MM.1S (cell line): ENCODE results near the gene PAPPA.

Source experiments
- DNase-seq: peaks from one replicate; pipeline ENCODE4 v3.0.0-alpha.2; 2015
- H2AFZ ChIP-seq: fragments of 300-600 bp; sonication (generic); 2 replicates; pipeline ENCODE4 v1.6.0; 2016; ENCODE audit warnings: antibody characterized with exemption, low read length
- H3F3A ChIP-seq: fragments of 300-600 bp; sonication (generic); 2 replicates; pipeline ENCODE4 v1.6.1; 2016; ENCODE audit warnings: mild to moderate bottlenecking, antibody characterized with exemption, low read length, moderate library complexity, mixed read lengths; ENCODE audit not compliant: insufficient read depth
- H3K27ac ChIP-seq: fragments of 300-600 bp; sonication (generic); 2 replicates; pipeline ENCODE4 v1.5.1; 2016; ENCODE audit warnings: mild to moderate bottlenecking, low read length
- H3K27me3 ChIP-seq: fragments of 300-600 bp; sonication (generic); replicated peaks from 2 replicates; pipeline ENCODE4 v1.6.0; 2016; ENCODE audit warnings: low read length; ENCODE audit not compliant: insufficient read depth
- H3K36me3 ChIP-seq: fragments of 300-600 bp; sonication (generic); replicated peaks from 2 replicates; pipeline ENCODE4 v1.6.1; 2016; ENCODE audit warnings: mild to moderate bottlenecking, low read length, mixed read lengths; ENCODE audit not compliant: insufficient read depth
- H3K4me1 ChIP-seq: fragments of 300-600 bp; sonication (generic); 2 replicates; pipeline ENCODE4 v1.6.1; 2016; ENCODE audit warnings: low read length, mixed read lengths
- H3K4me2 ChIP-seq: fragments of 300-600 bp; sonication (generic); 2 replicates; pipeline ENCODE4 v1.6.0; 2016; ENCODE audit warnings: low read depth, low read length
- H3K4me3 ChIP-seq: fragments of 300-600 bp; sonication (generic); 2 replicates; pipeline ENCODE4 v1.5.1; 2016; ENCODE audit warnings: low read length, mixed read lengths
- H3K79me2 ChIP-seq: fragments of 300-600 bp; sonication (generic); 2 replicates; pipeline ENCODE4 v1.6.1; 2016; ENCODE audit warnings: mixed run types, low read length, mixed read lengths
- H3K9ac ChIP-seq: fragments of 300-600 bp; sonication (generic); 2 replicates; pipeline ENCODE4 v1.6.1; 2016; ENCODE audit warnings: low read length, mixed read lengths
- H3K9me2 ChIP-seq: fragments of 300-600 bp; sonication (generic); replicated peaks from 2 replicates; pipeline ENCODE4 v1.6.1; 2016; ENCODE audit warnings: mild to moderate bottlenecking, low read length, mixed read lengths; ENCODE audit not compliant: insufficient read depth
- H3K9me3 ChIP-seq: fragments of 300-600 bp; sonication (generic); replicated peaks from 2 replicates; pipeline ENCODE4 v1.6.1; 2016; ENCODE audit warnings: mild to moderate bottlenecking, low read length, mixed read lengths; ENCODE audit not compliant: insufficient read depth
- H4K20me1 ChIP-seq: fragments of 300-600 bp; sonication (generic); 2 replicates; pipeline ENCODE4 v1.6.1; 2016; ENCODE audit warnings: mild to moderate bottlenecking, low read length, moderate library complexity, mixed read lengths; ENCODE audit not compliant: insufficient read depth
- EZH2 ChIP-seq: fragments of 300-600 bp; sonication (generic); optimal IDR thresholded peaks from 2 replicates; pipeline ENCODE3; 2017; ENCODE audit warnings: low read depth, mild to moderate bottlenecking, antibody characterized with exemption, low read length, mixed read lengths
- EZH2phosphoT487 ChIP-seq: fragments of 300-600 bp; sonication (generic); IDR thresholded peaks from 2 replicates; pipeline ENCODE4 v1.6.1; 2018; ENCODE audit warnings: antibody characterized with exemption, low read length
- TF ChIP-seq, protein P1 (sequence below): fragments of 300-600 bp; sonication (generic); IDR thresholded peaks from 2 replicates; pipeline ENCODE4 v1.5.1; 2016; ENCODE audit warnings: antibody characterized with exemption, low read length, mixed read lengths

PAPPA gene

GRCh38 chr9:116115761-116116353 lies 37.7 kb upstream of the PAPPA start:
- no peaks in the 10 kb centered on the region for H3K9me2 ChIP-seq
- TF ChIP-seq EZH2phosphoT487: no peak
- TF ChIP-seq, protein P1, sequence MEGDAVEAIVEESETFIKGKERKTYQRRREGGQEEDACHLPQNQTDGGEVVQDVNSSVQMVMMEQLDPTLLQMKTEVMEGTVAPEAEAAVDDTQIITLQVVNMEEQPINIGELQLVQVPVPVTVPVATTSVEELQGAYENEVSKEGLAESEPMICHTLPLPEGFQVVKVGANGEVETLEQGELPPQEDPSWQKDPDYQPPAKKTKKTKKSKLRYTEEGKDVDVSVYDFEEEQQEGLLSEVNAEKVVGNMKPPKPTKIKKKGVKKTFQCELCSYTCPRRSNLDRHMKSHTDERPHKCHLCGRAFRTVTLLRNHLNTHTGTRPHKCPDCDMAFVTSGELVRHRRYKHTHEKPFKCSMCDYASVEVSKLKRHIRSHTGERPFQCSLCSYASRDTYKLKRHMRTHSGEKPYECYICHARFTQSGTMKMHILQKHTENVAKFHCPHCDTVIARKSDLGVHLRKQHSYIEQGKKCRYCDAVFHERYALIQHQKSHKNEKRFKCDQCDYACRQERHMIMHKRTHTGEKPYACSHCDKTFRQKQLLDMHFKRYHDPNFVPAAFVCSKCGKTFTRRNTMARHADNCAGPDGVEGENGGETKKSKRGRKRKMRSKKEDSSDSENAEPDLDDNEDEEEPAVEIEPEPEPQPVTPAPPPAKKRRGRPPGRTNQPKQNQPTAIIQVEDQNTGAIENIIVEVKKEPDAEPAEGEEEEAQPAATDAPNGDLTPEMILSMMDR: no peak
- no peak for TF ChIP-seq EZH2
- H3K4me1 ChIP-seq: no peaks in the 10 kb centered on the region
- H3K4me2 ChIP-seq: no peak overlapping the region
- no peak overlapping the region for H3K9ac ChIP-seq
- DNase-seq: no peak
- no peak overlapping the region for H2AFZ ChIP-seq
- H3K79me2 ChIP-seq: no peaks in the 10 kb centered on the region
- no peak overlapping the region for H3K4me3 ChIP-seq
- H4K20me1 ChIP-seq: no peaks in the 10 kb centered on the region
- no peaks in the 10 kb centered on the region for H3K9me3 ChIP-seq
- H3K36me3 ChIP-seq: no peaks in the 10 kb centered on the region
- H3K27ac ChIP-seq: no peak overlapping the region
- no peaks in the 10 kb centered on the region for H3K27me3 ChIP-seq
- H3F3A ChIP-seq: no peaks in the 10 kb centered on the region

GRCh38 chr9:116116393-116116792 lies 37.2 kb upstream of the PAPPA start:
- H3K4me1 ChIP-seq: no peaks in the 10 kb centered on the region
- DNase-seq: no peak
- H4K20me1 ChIP-seq: no peaks in the 10 kb centered on the region
- H3K27me3 ChIP-seq: no peaks in the 10 kb centered on the region
- no peak overlapping the region for H3K4me2 ChIP-seq
- H3K9ac ChIP-seq: no peak overlapping the region
- no peak overlapping the region for H2AFZ ChIP-seq
- H3K36me3 ChIP-seq: no peaks in the 10 kb centered on the region
- no peak overlapping the region for H3K27ac ChIP-seq
- no peaks in the 10 kb centered on the region for H3K9me2 ChIP-seq
- no peaks in the 10 kb centered on the region for H3F3A ChIP-seq
- TF ChIP-seq, protein P1: no peak
- TF ChIP-seq EZH2phosphoT487: no peak
- no peak for TF ChIP-seq EZH2
- no peaks in the 10 kb centered on the region for H3K9me3 ChIP-seq
- no peaks in the 10 kb centered on the region for H3K79me2 ChIP-seq
- no peak overlapping the region for H3K4me3 ChIP-seq

GRCh38 chr9:116123171-116123570 lies 30.4 kb upstream of the PAPPA start:
- Histone ChIP-seq H3K27me3 (no peaks in the 10 kb centered on the region), H3K9me2 (no peaks in the 10 kb centered on the region), H3K4me2 (no peak overlapping the region), H3K36me3 (no peaks in the 10 kb centered on the region), H4K20me1 (no peaks in the 10 kb centered on the region), H3F3A (no peaks in the 10 kb centered on the region), H3K4me3 (no peak overlapping the region), H3K27ac (no peak overlapping the region), H3K9ac (no peak overlapping the region), H3K9me3 (no peaks in the 10 kb centered on the region), H2AFZ (no peak overlapping the region), H3K79me2 (no peaks in the 10 kb centered on the region), H3K4me1 (no peaks in the 10 kb centered on the region)
- TF ChIP-seq EZH2phosphoT487: no peak
- DNase-seq: no peak

- DNase-seq: no peak
- Histone ChIP-seq H3F3A (no peaks in the 10 kb centered on the region), H3K4me1 (no peaks in the 10 kb centered on the region), H2AFZ (no peak overlapping the region), H3K9ac (no peak overlapping the region), H3K4me3 (no peak overlapping the region), H3K27ac (no peak overlapping the region), H3K36me3 (no peaks in the 10 kb centered on the region), H3K79me2 (no peaks in the 10 kb centered on the region), H3K27me3 (no peaks in the 10 kb centered on the region), H4K20me1 (no peaks in the 10 kb centered on the region), H3K9me2 (no peaks in the 10 kb centered on the region), H3K9me3 (no peaks in the 10 kb centered on the region), H3K4me2 (no peak overlapping the region)
- TF ChIP-seq EZH2 (no peak), EZH2phosphoT487 (no peak)
- TF ChIP-seq, protein P1: no peak
Observed at GRCh38 chr9:116124472-116125040, 29.0 kb upstream of the PAPPA start.
